ENCODE measurements around the gene ORC5.

- no peak for TF ChIP-seq POLR2AphosphoS5 (IDR thresholded peaks at IDR 0.05; ENCODE audit: low read depth)
- no peak for TF ChIP-seq EZH2 (IDR thresholded peaks at IDR 0.05; ENCODE audit: low read depth, unreplicated experiment)
Measured at GRCh38 chr7:104112623-104113022, 95.2 kb downstream of the ORC5 start.
